NCI-H1092 treated with DMSO at 0.1 percent for 48 hours (cell line): ENCODE measurements around the gene HS6ST3.
A peak's percentile ranks its signal among the peaks of the same experiment; 100 is the strongest.
"Not testable (repeated sequence)": the region's sequence is repeated elsewhere in the genome, so short reads cannot be mapped to it uniquely, and the experiment has no call there.

Experiments used
- DNase-seq: peaks from one replicate; lab custom pipeline; 2025; lab: John Stamatoyannopoulos, UW

HS6ST3 gene

GRCh38 chr13:96444676-96445075 is 354.8 kb downstream of the HS6ST3 start:
- no peak for DNase-seq

- no peak for DNase-seq
Observed at GRCh38 chr13:96449920-96450319, 360.0 kb downstream of the HS6ST3 start.

- DNase-seq: peak; percentile 18
Observed at GRCh38 chr13:96450326-96451020, 360.6 kb downstream of the HS6ST3 start.

- no peak for DNase-seq
Observed at GRCh38 chr13:96454466-96454865, 364.6 kb downstream of the HS6ST3 start.

GRCh38 chr13:96460609-96461008 is 370.7 kb downstream of the HS6ST3 start:
- peak; percentile 36 for DNase-seq

GRCh38 chr13:96473526-96474180 is 383.7 kb downstream of the HS6ST3 start:
- no peak for DNase-seq

- no peak for DNase-seq
Observed at GRCh38 chr13:96474181-96474557, 384.3 kb downstream of the HS6ST3 start.

- no peak for DNase-seq
Observed at GRCh38 chr13:96475103-96475502, 385.2 kb downstream of the HS6ST3 start.

GRCh38 chr13:96481482-96481881 is 391.6 kb downstream of the HS6ST3 start:
- no peak for DNase-seq

- no peak for DNase-seq
Observed at GRCh38 chr13:96490496-96490989, 400.6 kb downstream of the HS6ST3 start.

- no peak for DNase-seq
Observed at GRCh38 chr13:96491103-96491502, 401.2 kb downstream of the HS6ST3 start.

GRCh38 chr13:96492766-96493165 is 402.9 kb downstream of the HS6ST3 start:
- peak; percentile 33 for DNase-seq

GRCh38 chr13:96499656-96500055 is 409.7 kb downstream of the HS6ST3 start:
- no peak for DNase-seq

- no peak for DNase-seq
Observed at GRCh38 chr13:96500953-96501352, 411.0 kb downstream of the HS6ST3 start.

- DNase-seq: no peak
Observed at GRCh38 chr13:96503481-96503880, 413.6 kb downstream of the HS6ST3 start.

GRCh38 chr13:96511587-96511986 is 421.7 kb downstream of the HS6ST3 start:
- no peak for DNase-seq

- no peak for DNase-seq
Observed at GRCh38 chr13:96519380-96519779, 429.5 kb downstream of the HS6ST3 start.

- not testable (repeated sequence) for DNase-seq
Observed at GRCh38 chr13:96524398-96525020, 434.6 kb downstream of the HS6ST3 start.

- no peak for DNase-seq
Observed at GRCh38 chr13:96525715-96526114, 435.8 kb downstream of the HS6ST3 start.

- DNase-seq: no peak
Observed at GRCh38 chr13:96527497-96527896, 437.6 kb downstream of the HS6ST3 start.

- no peak for DNase-seq
Observed at GRCh38 chr13:96532804-96533203, 442.9 kb downstream of the HS6ST3 start.

GRCh38 chr13:96533408-96533807 is 443.5 kb downstream of the HS6ST3 start:
- no peak for DNase-seq

- no peak for DNase-seq
Observed at GRCh38 chr13:96539791-96540190, 449.9 kb downstream of the HS6ST3 start.
